AG04450 (cell line): ENCODE measurements around the gene LILRB2. TPM values are rescaled to one million over a fixed set of nuclear protein-coding genes. Genes with fewer than 3 reads are reported as not detected.
"Not testable (repeated sequence)": the region's sequence is repeated elsewhere in the genome, so short reads cannot be mapped to it uniquely, and the experiment has no call there.

Source experiments
- CTCF ChIA-PET: fragments of 300-600, 350-600 bp; formaldehyde crosslinking; extraction: SDS; loops from one replicate; lab custom pipeline; 2022; ENCODE audit warnings: antibody characterized with exemption, inconsistent platforms; lab: Charles Lee
- POLR2A ChIA-PET: fragments of 350-600 bp; formaldehyde crosslinking; extraction: SDS; loops from one replicate; lab custom pipeline; 2021; ENCODE audit warnings: antibody characterized with exemption, inconsistent platforms; lab: Yijun Ruan, JAX
- DNase-seq: peaks from one replicate; pipeline ENCODE4 v3.0.0-alpha.2; 2011; ENCODE audit warnings: low read depth, low spot score
- H3K27ac ChIP-seq: one replicate; pipeline ENCODE4 v1.5.1; 2012; ENCODE audit warnings: low read depth, low read length, control low read depth
- H3K27me3 ChIP-seq: one replicate; pipeline ENCODE4 v1.6.0; 2012; ENCODE audit warnings: low read length; ENCODE audit not compliant: control insufficient read depth, insufficient read depth
- H3K4me3 ChIP-seq: 2 replicates; pipeline ENCODE4 v1.5.1; 2011; ENCODE audit warnings: mild to moderate bottlenecking, low read depth, low read length, control low read depth
- H3K9me3 ChIP-seq: 2 replicates; pipeline ENCODE4 v1.5.1; 2012; ENCODE audit warnings: low read length; ENCODE audit not compliant: control insufficient read depth, insufficient read depth
- polyA plus RNA-seq: library from polyadenylated mRNA; depleted of rRNA; stranded (reverse); fragments of >200 nt; gene quantifications from 2 replicates; pipeline ENCODE4 v1.2.3, GENCODE V29; 2011
- TF ChIP-seq, protein P1 (sequence below): IDR thresholded peaks from 2 replicates; pipeline ENCODE4 v1.5.1; 2011; ENCODE audit warnings: low read depth, low read length, control low read depth, inconsistent platforms

LILRB2 gene
- polyA plus RNA-seq, 1 experiment, result not detected

DNA sequence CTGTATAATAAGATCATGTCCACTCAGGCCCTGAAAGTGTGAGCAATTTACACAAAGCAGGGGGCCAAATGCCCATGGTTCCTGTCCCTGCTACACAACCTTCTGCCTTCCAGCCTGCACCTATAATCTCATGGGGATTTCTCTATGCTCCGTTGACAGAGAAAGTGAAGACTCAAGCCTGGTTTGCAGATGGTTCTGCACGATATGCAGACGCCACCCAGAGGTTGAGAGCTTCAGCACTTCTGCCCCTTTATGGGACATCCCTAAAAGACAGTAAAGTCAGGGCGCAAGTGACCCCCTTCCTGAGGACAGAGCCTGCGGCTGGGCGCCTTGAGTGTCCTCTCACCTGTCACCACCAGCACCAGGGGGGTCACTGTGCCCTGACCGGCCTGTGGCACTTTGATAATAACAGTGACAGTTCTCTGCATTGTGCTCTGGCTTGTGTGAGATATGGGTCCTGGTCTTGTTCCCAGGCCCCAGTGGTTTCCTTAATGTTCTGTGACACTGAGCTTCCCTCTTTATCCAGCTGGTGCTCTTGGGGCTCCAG, 16.9 kb upstream of the LILRB2 start:
- CTCF ChIA-PET, result interaction anchor here (0.6 kb wide), 1 partner anchor 21 kb away, joined by 3 read pairs; no protein-coding TSS in a partner anchor
- POLR2A ChIA-PET, result no interaction called here
- no peak overlapping the region for H3K4me3 ChIP-seq
- H3K27ac ChIP-seq, result no peak overlapping the region
- no peaks in the 10 kb centered on the region for H3K27me3 ChIP-seq
- no peak for DNase-seq
- no peaks in the 10 kb centered on the region for H3K9me3 ChIP-seq
- TF ChIP-seq, protein P1, sequence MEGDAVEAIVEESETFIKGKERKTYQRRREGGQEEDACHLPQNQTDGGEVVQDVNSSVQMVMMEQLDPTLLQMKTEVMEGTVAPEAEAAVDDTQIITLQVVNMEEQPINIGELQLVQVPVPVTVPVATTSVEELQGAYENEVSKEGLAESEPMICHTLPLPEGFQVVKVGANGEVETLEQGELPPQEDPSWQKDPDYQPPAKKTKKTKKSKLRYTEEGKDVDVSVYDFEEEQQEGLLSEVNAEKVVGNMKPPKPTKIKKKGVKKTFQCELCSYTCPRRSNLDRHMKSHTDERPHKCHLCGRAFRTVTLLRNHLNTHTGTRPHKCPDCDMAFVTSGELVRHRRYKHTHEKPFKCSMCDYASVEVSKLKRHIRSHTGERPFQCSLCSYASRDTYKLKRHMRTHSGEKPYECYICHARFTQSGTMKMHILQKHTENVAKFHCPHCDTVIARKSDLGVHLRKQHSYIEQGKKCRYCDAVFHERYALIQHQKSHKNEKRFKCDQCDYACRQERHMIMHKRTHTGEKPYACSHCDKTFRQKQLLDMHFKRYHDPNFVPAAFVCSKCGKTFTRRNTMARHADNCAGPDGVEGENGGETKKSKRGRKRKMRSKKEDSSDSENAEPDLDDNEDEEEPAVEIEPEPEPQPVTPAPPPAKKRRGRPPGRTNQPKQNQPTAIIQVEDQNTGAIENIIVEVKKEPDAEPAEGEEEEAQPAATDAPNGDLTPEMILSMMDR, result no peak

DNA sequence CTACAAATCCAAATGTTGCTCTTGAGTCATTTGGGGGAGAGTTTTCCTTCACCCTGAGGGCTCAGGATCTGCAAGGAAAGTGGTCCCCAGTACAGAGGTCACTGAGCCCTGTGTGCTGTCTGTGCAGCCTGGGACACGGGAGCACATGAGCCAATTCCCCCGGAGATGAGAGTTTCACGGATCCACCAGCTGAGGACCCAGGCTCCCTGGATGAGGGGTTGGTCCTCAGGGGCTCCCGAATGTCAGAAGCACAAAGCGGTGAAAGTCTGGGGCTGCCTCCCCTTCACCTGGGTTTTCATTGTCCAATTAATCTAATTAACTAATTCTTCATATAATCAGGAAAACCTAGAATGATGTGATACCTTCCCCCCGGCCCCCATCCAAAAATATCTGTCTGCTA, 13.6 kb upstream of the LILRB2 start:
- Histone ChIP-seq H3K9me3 (no peaks in the 10 kb centered on the region), H3K4me3 (no peak overlapping the region), H3K27me3 (no peaks in the 10 kb centered on the region), H3K27ac (no peak overlapping the region)
- TF ChIP-seq, protein P1, result no peak
- ChIA-PET CTCF (no interaction called here), POLR2A (no interaction called here)
- no peak for DNase-seq

DNA sequence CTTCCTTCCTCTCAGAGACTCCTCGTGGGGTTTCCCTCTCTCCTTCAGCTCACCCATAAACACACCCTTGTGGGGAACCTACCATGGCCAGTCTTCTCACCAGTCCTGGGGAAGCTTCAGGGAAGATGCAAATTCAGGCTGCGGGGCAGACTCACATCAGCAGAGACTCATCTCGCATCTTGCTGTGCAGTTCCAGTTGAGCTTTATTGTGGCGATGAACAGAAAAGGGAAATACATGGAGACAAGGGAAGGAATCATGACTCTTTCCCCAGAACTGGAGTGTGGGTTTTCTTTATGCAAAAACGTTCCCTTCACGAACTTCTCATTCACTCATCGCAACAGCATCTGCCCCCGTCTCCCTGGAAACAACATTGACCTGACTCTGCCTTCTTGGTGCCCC, 8.2 kb upstream of the LILRB2 start:
- H3K9me3 ChIP-seq, H3K27me3 ChIP-seq, H3K27ac ChIP-seq, DNase-seq, POLR2A ChIA-PET, H3K4me3 ChIP-seq, CTCF ChIA-PET: not testable (repeated sequence)

DNA sequence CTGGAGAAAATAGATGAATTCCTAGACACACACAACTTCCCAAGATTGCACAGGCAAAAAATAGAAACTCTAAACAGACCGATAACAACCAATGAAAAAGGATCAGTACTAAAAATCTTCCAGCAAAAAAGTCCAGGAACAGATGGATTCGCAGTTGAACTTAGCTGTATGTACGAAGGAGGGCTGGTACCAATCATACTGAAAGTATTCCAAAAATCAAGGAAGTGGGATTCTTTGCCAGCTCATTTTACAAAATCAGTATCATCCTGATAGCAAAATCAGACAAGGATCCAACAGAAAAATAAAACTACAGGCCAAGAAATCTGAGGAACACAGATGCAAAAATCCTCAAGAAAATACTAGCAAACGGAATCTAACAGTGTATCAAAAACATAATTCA, 6.5 kb upstream of the LILRB2 start:
- H3K27ac ChIP-seq, result no peak overlapping the region
- H3K4me3 ChIP-seq, result no peak overlapping the region
- TF ChIP-seq, protein P1, result no peak
- peaks cover 3% of the 10 kb centered on the region; the same call in 1 of the 2 replicates for H3K9me3 ChIP-seq
- CTCF ChIA-PET, result no interaction called here
- DNase-seq, result no peak
- POLR2A ChIA-PET, result no interaction called here
- H3K27me3 ChIP-seq, result no peaks in the 10 kb centered on the region

DNA sequence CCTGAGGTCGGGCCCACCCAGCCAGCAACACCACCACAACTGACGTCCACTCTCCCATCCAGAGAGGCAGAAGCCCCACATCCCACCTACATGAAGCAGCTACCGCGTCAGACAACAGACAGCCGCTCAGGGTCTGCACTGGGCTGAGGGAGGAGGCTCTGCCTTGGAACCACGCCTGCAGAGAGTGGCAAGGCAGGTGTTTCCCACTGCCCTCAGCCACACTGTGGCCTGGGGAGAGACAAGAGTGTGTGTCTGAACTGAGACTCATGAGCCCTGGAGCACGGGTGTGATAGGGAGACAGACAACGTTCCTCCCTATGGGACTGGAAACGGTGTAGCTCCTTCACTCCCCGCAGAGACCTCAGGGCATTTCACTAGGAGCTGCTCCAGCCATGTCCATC, 5.4 kb upstream of the LILRB2 start:
- not testable (repeated sequence) for H3K9me3 ChIP-seq

DNA sequence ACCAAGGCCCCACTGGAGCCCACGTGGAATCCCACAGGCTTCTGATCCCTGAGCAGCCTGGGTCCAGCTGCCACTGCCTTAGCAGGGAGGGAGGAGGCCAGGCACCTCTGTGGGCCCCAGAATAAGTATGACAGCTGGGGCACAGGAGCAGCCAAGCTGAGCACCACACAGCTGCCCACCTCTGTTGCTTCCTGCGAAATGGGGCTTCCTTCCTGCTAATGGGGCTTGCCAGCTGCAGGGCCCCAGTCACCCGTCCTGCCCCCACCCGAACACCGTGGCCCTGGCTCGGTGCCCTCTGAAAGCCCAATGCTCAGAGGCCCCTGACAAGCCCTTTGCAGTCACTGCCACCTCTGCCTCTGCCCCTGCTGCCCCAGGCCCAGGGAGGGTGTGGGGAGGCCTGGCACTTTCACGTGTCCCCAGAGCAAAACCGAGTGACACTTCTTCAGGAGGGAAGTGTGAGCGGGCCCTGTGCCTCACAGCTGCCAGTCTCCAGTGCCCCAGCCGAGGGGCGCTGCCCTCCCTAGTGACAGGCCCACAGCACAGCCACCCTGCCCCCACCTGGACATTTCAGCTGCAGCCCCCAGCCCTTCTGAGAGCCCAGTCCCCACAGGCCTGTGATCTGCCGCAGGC, 4.6 kb upstream of the LILRB2 start:
- POLR2A ChIA-PET, H3K27ac ChIP-seq, DNase-seq, H3K27me3 ChIP-seq, H3K4me3 ChIP-seq, CTCF ChIA-PET, H3K9me3 ChIP-seq: not testable (repeated sequence)

More for the DNA sequence above, 5.4 kb upstream of the LILRB2 start:
- POLR2A ChIA-PET, DNase-seq, H3K27ac ChIP-seq, CTCF ChIA-PET, H3K27me3 ChIP-seq, H3K4me3 ChIP-seq: not testable (repeated sequence)
